ENCODE data around the gene PAX5. TPM values are rescaled to one million over a fixed set of nuclear protein-coding genes. Genes with fewer than 3 reads are reported as not detected.
A peak's percentile ranks its signal among the peaks of the same experiment; 100 is the strongest.

The PAX5 gene
- total RNA-seq, 1 donor from 2014 or later: not detected

DNA sequence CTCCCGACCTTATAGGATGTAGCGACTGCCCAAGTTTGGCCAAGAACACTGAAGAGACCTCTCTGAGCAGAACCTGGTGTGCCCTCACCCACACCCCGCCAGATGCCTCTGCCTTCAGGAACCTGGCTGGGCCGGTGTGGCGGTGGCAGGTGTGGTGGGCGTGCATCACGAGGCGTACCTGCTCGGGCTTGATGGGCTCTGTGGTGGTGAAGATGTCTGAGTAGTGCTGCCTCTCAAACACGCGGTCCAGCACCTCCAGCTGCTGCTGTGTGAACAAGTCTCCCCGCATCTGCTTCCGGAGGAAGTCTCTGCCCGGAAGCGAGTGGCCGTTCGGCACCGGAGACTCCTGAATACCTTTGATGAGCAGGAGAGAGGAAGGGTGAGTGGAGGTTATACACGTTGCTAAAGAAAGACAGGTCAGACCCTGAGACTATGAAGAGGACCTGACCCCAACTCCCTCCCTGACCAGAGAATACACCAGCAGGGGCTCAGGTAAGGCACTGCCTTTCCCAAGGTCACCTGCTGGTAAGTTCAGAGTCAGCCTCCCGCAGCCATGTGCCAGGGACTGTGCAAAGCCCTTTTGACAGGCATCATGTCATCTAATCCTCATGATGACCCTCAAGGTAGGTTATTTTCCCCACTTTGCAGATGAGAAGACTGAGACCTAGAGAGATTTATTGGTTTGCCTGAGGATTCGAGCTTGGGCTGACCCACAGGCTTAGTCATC lies 67.5 kb downstream of the PAX5 start:
- TF ChIP-seq, protein P1, sequence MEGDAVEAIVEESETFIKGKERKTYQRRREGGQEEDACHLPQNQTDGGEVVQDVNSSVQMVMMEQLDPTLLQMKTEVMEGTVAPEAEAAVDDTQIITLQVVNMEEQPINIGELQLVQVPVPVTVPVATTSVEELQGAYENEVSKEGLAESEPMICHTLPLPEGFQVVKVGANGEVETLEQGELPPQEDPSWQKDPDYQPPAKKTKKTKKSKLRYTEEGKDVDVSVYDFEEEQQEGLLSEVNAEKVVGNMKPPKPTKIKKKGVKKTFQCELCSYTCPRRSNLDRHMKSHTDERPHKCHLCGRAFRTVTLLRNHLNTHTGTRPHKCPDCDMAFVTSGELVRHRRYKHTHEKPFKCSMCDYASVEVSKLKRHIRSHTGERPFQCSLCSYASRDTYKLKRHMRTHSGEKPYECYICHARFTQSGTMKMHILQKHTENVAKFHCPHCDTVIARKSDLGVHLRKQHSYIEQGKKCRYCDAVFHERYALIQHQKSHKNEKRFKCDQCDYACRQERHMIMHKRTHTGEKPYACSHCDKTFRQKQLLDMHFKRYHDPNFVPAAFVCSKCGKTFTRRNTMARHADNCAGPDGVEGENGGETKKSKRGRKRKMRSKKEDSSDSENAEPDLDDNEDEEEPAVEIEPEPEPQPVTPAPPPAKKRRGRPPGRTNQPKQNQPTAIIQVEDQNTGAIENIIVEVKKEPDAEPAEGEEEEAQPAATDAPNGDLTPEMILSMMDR (IDR thresholded peaks at IDR 0.05): no peak
- no peaks in the 10 kb centered on the region for H3K27me3 ChIP-seq
- no peak overlapping the region for H3K4me3 ChIP-seq
- no peak overlapping the region for H3K27ac ChIP-seq
- no peaks in the 10 kb centered on the region for H3K9me3 ChIP-seq
- no peak for DNase-seq (ENCODE audit: low spot score in 2 of 2)
- no peaks in the 10 kb centered on the region for H3K4me1 ChIP-seq
- intact Hi-C loops (cut with DNase I): no loop called here
- no peaks in the 10 kb centered on the region for H3K36me3 ChIP-seq

DNA sequence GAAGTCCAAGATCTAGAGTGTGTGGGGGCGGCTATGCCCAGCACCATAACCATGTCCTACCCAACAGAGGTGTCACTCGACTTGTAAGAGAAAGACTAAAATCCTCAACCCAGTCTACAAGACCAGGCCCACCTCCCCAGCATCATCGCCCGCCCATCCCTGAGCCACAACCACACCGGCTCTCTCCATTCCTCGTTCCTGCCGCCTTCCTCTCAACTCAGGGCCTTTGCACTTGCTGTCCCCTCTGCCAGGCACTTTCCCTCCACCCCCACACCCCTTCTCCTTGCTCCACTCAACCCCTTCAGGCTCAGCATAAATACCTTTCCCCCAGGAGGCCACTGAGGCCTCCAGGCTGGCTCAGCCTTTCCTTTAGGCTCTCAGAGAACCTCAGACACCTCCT lies 69.3 kb downstream of the PAX5 start:
- H3K4me1 ChIP-seq: no peaks in the 10 kb centered on the region
- DNase-seq (ENCODE audit: low spot score in 2 of 2): no peak
- no peaks in the 10 kb centered on the region for H3K9me3 ChIP-seq
- intact Hi-C loops (cut with DNase I): no loop called here
- no peaks in the 10 kb centered on the region for H3K36me3 ChIP-seq
- H3K27me3 ChIP-seq: no peaks in the 10 kb centered on the region
- no peak overlapping the region for H3K4me3 ChIP-seq
- TF ChIP-seq, protein P1 (IDR thresholded peaks at IDR 0.05): no peak
- no peak overlapping the region for H3K27ac ChIP-seq

DNA sequence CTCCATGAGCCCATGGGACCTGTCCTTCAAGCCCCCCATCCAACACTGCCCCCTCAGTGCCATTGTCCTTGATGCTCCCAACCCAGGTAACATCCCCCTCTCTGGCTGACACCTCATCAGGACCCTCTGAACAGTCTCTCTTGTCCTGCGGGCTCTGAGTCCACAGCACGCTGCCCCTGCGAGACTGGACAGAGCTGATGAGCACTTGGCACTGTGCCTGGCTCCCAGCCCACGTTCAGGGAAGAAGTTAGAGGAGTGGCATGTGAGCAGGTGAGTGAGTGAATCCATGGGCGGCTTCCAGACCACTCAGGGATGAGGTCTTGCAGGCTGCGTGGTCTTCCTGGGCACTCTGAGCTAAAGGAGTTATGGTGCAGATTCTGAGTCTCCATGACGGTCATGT lies 70.7 kb downstream of the PAX5 start:
- Histone ChIP-seq H3K27ac (no peak overlapping the region), H3K4me1 (no peaks in the 10 kb centered on the region), H3K4me3 (no peak overlapping the region), H3K27me3 (no peaks in the 10 kb centered on the region), H3K9me3 (no peaks in the 10 kb centered on the region), H3K36me3 (no peaks in the 10 kb centered on the region)
- intact Hi-C loops (cut with DNase I): no loop called here
- TF ChIP-seq, protein P1 (IDR thresholded peaks at IDR 0.05): no peak
- no peak for DNase-seq (ENCODE audit: low spot score in 2 of 2)

DNA sequence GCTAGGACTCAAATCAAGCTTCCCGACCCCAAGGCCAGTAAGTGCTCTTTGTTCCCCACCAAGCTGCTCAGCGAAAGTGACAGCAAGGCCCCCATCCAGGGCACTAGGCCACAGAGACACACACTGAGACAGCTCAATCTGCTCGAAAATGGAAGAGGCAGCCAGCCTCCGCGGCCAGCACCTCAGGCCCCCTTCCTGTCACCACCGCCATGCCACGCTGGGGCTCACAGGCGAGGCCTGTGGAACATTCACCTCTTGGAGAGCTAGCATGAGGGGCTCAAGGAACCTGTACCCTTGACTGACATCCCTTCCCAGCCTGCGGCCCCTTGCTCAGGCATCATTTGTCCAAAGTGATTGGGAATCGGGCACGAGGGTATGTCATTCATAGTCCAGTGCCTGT lies 71.4 kb downstream of the PAX5 start:
- Histone ChIP-seq H3K36me3 (no peaks in the 10 kb centered on the region), H3K27ac (no peak overlapping the region), H3K4me1 (no peaks in the 10 kb centered on the region), H3K9me3 (no peaks in the 10 kb centered on the region), H3K27me3 (no peaks in the 10 kb centered on the region), H3K4me3 (no peak overlapping the region)
- DNase-seq (ENCODE audit: low spot score in 2 of 2): no peak
- TF ChIP-seq, protein P1 (IDR thresholded peaks at IDR 0.05): no peak
- intact Hi-C loops (cut with DNase I): no loop called here

DNA sequence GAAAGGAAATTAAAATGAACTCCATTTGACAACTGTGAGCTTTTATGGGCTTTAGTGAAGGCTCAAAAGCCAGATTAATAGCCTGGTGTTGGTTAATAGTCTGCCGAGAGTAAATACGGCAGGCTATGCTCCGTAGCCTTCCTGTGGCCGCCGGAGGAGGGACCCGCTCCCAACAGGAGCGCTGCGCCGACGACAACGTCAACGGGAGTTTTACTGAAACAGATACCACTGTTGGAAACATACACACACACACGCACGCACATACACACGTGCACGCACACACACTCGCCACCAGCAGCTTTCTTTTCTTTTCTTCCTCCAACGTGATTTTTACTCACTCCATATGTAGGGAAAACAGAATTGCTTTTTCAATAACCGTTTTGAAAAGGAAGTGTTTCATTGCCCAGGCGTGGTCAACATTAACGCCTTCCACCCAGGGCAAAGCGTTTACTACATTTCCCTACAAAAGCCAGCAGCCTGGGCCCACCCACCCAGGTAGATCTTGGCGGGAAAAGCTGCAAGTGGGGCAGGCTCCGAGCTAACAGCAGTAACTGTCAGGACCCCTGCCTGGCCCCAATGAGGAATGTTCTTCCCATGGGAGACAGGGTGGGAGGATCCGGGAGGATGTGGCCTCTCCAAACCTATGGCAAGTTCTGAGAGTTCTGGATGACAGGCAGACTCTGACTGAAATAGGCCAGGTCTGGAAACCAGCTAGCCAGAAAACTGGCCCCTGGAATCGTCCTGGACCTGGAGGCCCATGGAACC lies 72.3 kb downstream of the PAX5 start:
- H3K27ac ChIP-seq: no peak overlapping the region
- no peaks in the 10 kb centered on the region for H3K4me1 ChIP-seq
- no peaks in the 10 kb centered on the region for H3K9me3 ChIP-seq
- H3K4me3 ChIP-seq: peak overlapping the region; percentile 2 to 21
- no peak for DNase-seq (ENCODE audit: low spot score in 2 of 2)
- no peaks in the 10 kb centered on the region for H3K27me3 ChIP-seq
- intact Hi-C loops (cut with DNase I): no loop called here
- H3K36me3 ChIP-seq: no peaks in the 10 kb centered on the region
- TF ChIP-seq, protein P1 (IDR thresholded peaks at IDR 0.05): no peak

Data from ascending aorta (tissue), 2 donors.